Kidney glomerular epithelial cell (primary cell): ENCODE data around the gene ENPEP.
"Not testable (repeated sequence)": the region's sequence is repeated elsewhere in the genome, so short reads cannot be mapped to it uniquely, and the experiment has no call there.

Experiments used
- DNase-seq: peaks from one replicate; lab custom pipeline; 2025; lab: John Stamatoyannopoulos, UW

The ENPEP gene

DNA sequence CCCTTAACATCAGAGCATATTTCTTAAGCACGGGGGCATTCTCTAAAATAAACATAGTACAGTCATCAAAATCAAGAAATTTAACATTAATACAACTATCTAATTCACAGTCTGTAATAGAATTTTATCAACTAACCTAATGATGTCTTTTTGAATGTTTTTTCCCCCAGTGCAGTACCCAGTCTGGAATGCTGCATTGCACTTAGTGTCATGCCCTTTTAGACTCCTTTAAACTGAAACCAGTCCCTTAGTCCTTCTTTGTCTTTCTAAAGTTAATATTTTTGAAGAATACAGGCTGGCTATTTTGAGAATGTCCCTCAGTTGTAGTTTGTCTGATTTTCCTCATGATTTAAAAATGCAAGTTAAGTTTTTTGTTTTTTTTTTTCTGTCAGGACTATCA is 9.5 kb downstream of the ENPEP start:
- DNase-seq = no peak

DNA sequence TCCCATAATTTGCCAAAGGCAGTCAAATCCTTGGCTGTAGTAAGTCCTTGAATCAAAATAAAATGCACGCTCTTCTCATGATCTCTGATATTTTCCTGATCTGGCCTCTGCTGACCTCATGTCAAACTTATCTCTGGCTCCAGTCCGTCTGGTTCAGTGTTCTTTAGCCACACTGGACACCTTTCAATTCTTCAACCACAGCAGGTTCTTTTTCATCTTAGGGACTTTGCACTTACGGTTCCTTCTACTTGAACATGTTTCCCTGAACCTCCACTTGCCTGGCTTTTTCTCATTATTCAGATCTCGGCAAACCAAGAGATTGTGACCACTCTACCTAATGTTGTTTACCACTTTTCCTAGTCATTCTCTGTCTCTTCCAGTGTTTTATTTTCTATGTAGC is 10.3 kb downstream of the ENPEP start:
- no peak for DNase-seq

DNA sequence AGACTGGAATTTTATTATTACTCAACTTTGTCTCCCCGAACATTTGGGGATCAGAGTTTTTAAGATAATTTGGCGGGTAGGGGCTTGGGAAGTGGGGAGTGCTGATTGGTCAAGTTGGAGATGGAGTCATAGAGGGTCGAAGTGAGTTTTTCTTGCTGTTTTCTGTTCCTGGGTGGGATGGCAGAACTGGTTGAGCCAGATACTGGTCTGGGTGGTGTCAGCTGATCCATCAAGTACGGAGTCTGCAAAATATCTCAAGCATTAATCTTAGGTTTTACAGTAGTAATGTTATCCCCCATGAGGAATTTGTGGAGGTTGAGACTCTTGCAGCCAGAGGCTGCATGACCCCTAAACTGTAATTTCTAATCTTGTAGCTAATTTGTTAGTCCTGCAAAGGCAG is 10.9 kb downstream of the ENPEP start:
- DNase-seq = not testable (repeated sequence)

DNA sequence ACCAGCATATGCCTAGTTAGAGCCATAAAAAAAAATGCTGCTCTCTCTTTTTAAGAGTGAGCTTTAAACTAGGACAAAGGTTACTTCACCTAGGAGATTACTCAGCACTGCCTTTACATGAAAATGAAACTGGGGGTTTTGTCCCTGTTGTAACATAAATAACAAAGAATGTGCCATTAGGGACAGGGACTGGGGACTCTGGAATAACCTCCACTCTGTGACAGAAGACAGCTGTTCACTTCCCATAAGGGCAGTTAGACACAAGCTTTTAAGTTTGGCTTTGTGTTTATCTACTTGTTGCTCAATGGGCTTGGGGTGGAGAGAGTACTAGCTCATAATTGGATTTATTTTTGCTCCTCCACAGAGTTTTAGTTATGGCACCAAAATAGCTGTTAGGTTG is 11.9 kb downstream of the ENPEP start:
- no peak for DNase-seq

DNA sequence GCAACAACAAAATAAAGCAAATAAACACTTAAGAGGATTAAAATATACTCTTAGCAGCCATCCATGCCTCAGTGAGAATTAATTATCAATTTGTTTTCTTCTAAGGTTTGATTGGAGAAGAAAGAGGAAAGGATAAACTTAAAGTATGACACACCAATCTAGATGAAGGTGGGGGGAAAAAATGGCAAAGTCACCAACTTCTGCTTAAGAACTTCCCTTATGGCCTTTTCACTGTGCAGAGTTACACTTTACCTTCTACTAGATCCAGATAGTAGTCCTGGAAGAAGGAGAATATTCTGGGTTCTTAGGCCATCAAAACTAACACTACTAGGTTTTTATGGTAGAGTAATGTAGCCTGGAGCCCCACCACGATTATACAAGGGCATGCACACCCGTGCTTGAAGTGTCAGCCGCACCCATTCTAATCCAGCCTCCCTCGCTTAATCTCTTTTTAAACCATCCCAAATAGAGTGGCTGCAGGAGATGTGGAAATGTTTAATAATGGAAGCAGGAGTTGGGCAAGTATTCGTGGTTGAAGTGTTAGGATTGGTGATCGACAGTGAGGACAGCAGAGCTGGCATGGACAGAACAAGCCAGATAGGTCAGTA is 14.1 kb downstream of the ENPEP start:
- DNase-seq = no peak

DNA sequence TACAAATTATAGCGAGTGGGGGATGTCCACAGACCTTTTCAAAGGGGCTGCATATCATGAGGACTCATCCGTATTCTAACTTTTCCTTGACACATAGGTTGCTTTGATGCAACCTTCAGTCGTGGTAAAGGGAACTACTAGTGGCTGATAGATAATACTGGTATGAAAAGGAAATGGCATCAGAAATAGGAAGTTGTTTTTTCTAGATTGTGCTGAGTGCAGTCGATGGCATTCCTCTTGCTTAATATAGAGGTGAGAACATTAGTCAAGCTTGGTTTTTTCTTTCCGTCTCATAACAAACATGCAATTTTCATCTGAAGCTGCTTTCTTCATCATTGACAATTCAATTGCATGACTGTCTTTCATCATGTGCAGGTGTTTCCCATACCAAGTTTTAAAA is 16.6 kb downstream of the ENPEP start:
- DNase-seq = no peak

DNA sequence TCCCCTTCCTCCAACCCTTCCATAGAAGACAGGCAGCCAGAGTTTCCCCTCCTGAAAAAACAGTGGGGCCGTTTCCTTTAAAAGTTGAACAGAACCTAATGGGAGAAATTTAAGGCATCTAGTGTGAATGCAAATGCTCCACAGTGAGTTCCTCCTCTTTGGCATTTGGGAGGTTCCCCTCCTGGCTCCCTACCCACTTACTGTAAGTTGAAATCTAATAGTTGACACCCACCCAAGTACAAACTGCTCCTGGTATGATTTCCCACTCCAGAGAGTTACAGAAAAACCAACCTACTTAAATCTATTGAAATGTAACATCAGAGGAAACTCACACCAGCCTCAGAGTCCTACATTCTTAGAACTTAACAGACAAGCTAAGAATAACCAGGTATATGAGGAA is 17.6 kb downstream of the ENPEP start:
- DNase-seq = no peak

DNA sequence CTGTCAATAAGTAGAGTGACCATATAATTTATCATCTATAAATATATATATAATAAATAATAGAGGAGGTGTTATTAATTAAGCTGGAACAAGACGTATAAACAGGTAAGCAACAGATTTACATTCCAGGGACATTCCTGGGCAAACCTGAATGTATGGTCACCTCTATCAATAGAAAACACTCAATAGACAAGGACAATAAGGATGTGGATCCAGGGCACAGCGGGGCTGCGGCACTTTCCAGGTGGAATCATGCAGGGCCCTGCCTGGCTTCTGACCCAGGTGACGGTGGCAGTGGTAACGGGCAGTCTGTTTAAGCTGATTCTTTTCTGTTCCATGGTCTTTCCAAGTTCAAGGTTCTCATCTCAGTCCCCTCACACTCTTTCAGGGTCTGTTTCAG is 22.5 kb downstream of the ENPEP start:
- no peak for DNase-seq

DNA sequence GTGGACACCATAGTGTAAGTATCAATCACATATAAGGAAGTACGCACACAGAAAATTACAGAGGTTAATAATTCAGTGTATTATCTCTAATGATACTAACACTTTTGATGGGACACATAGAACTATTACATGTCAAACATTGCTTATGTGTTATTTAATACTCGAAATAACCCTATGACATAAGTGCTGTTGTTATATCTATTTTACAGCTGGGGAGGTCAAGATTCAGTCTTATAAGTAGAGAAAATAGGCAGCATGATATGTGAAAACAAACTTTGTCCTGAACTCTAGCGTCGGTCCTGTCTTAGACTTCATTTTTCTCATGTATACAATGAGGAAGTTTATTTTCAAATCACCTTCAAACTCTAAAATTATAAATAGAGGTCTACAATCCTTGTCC is 23.2 kb downstream of the ENPEP start:
- DNase-seq = no peak

DNA sequence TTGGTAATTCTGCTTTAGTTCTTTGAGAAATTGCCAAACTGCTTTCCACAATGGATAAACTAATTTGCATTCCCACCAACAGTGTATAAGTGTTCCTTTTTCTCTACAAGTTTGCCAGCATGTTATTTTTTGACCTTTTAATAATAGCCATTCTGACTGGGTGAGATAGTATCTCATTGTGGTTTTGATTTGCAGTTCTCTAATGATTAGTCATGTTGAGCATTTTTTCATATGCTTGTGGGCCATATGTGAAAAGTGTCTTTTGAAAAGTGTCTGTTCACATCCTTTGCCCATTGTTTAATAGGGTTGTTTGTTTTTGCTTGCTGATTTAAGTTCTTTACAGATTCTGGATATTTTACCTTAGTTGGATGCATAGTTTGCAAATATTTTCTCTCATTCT is 25.9 kb downstream of the ENPEP start:
- DNase-seq = no peak

DNA sequence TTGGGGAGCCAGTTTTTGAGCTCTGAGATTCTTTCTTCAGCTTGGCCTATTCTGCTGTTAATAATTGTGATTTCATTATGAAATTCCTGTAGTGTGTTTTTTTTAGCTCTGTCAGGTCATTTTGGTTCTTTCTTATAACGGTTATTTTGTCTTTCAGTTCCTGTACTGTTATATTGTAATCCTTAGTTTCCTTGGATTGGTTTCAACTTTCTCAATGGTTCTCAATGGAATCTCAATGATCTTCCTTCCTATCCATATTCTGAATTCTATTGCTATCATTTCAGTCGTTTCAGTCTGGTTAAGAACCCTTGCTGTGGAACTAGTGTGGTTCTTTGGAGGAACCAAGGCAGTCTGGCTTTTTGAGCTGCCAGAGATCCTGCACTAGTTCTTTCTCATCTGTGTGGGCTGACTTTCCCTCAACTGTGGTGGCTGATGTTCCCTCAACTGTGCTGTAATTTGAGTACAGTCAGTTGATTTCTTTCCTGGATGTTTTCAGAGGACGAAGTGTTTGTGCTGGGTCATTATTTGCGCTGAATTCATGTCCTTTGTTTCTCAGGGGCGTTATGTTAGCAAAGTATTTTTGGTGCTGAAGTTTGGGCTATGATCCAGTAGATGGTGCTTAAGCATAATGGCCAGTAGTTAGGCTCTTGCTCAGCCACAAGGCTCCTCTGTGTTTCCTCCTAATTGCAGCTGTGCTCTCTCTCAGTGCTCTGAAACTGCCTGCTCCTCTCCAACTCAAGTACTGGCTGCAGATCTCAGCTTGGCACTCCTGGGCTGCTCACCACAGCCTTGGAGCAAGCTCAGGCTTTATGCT is 27.5 kb downstream of the ENPEP start:
- no peak for DNase-seq

DNA sequence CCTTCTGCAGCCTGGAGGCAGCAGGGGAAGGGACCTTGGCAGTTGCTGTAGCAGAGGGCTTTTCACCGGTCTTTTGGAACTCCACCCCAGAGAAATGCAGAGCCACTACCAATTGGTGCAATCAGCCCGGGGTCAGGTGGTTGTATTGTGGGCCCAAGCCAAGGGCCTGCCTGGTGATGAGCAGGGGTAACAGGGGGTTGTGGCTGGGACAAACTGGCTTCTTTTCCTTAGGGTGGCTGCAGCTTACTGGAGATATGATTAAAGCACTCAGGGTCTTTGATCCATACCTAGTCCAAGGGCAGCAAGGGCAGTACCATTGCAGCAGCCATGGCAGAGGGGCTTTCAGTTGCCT is 28.1 kb downstream of the ENPEP start:
- DNase-seq = no peak

DNA sequence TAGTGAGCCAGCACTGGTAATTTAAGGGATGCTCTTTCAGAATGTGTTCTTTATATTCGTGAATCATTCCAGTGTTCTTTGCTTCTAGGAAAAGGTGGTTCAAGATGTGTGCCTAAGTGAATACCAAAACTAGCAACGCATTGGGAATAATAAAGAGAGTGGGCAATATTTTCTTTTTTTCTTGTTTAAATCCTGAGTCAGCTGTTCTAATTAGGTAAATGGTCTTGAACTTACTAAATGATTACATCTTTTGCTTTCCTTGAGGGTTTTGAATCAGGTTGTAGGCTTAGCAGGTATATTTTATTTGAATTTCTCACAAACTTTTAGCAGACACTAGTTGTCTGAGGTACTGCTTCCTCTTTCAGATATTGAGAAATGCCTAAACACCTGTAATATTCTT is 29.5 kb downstream of the ENPEP start:
- DNase-seq = no peak

DNA sequence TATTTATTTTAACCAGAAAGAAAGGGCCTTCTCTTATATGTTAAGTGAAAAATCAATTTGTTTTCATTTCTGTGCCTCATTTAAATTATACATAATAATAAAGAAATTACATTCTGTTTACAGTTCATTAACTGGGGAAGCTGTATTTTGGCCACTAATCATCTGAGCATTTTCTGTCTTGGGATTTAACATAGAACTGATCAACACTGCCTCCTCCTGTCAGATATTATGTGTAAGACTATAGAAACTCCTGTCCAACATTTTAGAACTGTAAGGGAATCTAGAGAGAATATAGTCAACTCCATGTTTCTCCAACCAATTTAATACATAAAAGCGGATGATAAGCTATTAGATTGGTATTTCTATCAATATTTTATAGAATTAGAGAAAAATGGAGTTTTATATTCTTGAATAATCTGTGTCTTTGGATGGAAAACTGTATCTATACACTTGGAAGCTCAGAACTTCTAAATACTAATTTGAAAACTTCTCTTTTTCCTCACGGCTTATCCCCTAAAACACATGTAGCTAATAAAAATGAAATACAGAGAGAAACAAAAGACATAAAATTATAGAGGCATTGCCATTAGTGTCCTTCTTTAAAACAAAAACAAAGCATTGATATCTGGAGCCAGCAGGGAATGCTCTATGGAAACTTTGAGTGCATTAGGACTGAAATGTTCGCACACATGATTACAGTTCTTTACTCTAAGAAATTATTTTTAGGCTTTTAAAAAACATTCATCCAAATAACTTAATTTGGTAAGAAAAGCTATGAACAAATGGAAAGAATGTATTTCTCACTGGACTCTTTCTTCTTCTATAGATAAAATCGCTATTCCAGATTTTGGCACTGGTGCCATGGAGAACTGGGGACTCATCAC is 33.1 kb downstream of the ENPEP start:
- DNase-seq = peak; percentile 63

DNA sequence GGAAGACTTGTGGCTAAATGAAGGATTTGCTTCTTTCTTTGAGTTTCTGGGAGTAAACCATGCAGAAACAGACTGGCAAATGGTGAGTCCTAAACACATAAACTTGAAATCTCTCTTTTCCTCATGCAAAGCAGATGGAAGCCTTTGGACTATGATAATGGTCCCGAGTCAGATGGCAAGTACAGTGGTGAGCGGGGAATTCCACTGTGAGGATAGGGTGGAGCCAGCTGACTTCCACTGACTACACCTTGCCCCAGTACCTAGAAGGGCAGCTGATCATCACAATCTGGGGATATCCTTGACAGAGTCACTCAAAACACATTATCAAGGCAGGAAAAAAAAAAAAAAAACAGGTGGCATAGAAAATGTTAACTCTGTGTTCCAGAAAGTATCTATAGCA is 34.3 kb downstream of the ENPEP start:
- no peak for DNase-seq

DNA sequence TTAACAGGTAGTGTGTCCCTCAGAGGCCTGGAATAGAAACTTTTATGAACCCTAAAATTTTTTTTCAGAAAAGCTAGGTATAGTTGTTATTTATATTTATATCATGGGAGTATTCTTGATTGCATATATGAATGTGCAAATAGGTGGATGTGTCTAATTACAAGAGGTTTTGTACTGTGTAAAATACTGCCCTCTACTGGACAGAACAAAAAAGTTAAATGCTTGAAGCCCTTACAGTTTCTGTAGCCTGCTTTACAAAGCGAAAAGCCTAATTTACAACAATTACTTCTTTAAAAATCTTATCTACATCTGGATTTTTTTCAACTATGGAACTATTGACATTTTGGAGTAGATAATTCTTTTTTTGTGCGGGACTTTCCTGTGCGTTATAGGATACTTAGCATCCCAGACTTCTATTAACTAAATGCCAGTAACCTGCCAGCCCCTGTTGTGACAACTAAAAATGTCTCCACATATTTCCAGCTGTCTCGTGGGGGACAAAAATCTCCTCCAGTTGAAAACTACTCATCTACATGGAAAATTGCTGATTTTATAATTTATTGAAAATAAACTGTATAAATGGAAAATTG is 35.1 kb downstream of the ENPEP start:
- DNase-seq = peak; percentile 58

DNA sequence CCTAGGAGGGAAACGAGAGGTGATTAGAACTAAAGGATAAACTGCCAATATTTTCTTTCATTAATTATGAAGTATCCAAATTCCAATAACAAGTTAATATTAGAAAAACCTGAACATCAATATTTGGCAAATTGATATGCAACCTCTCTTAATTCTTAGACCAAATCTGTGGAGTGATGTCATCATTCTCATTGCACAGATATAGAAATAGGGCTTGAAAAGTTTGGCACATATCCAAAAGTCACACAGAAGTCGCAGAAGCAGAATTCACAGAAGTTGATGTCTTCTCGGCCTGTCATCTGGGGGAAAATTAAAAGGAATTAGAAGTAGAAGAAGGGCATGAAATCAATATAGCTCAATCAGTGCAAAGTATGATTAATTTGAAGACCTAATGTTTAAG is 36.9 kb downstream of the ENPEP start:
- DNase-seq = no peak

DNA sequence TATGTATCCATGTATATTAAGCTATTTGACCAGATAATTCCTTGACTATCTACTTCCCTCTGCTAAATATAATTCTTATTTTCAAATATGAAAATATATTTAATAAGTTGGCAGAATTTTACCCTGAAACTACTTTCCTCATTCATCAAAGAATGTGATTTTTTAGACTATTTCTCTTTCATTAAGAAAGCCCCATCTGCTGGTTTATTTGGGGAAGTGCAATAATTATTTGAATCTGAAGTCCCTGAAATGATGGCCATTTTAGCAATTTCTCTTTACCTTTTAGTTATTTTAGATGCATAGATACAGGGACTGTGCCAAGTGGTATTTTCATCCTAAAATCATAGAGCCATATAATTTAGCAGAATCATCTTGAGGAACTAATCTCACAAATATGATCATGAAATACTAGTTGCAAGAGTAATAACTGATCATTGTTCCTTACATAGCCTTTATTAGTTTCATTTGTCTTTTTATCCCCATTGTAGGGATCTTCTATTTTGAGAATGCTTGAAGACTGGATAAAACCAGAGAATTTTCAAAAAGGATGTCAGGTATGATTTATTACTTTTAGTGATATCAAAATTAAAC is 39.0 kb downstream of the ENPEP start:
- peak; percentile 50 for DNase-seq

DNA sequence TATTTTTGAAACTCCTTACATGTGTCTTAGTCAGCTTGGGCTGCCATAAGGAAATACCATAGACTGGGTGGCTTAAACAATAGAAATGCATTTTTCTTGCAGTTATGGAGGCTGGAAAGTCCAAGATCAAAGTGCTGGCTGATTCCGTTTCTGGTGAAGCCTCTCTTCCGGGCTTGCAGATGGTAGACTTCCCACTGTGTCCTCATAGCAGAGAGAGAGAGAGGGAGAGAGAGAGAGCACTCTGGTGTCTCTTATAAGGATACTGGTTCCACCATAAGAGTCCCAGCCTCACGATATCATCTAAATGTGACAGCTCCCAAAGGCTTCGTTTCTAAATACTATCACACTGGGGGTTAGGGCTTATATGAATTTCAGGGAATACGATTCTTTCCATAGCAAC is 39.7 kb downstream of the ENPEP start:
- DNase-seq = no peak

DNA sequence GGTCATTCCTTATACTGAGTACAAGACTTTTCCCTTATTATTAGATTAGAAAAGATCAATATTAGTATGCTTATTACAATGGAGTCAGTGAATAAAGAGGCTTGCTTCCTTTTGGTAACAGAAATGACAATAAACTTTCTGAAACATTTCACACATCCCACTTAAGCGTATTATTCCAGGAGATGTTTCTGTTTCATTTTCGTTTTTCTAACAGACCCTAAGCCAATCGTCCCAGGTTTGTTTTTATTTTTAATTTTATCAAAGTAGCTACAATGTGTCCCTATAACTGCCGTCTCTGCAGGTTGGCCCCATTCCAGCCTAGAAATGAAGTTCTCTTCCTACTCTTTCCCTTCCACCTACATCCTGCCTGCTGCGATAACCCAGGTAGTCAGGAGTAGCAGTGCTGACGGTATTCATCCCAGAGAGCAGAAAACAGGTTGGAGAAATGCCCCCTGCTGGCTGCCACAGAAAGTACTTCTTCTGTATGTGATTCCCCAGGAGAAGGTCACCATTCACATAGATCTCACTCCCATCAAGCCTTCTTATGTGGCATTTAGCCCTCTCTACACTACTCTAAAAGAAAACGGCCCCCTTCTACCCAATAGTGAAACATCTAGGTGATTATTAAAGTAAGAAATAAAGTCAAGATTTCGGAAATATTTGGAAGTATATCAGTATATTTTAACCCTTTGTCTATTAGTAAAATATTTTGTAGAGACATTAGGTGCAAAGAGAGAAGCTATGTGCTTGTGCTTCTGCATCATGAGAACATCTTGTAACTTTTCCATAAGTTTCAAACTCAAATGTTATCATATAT is 40.4 kb downstream of the ENPEP start:
- peak; percentile 79 for DNase-seq

DNA sequence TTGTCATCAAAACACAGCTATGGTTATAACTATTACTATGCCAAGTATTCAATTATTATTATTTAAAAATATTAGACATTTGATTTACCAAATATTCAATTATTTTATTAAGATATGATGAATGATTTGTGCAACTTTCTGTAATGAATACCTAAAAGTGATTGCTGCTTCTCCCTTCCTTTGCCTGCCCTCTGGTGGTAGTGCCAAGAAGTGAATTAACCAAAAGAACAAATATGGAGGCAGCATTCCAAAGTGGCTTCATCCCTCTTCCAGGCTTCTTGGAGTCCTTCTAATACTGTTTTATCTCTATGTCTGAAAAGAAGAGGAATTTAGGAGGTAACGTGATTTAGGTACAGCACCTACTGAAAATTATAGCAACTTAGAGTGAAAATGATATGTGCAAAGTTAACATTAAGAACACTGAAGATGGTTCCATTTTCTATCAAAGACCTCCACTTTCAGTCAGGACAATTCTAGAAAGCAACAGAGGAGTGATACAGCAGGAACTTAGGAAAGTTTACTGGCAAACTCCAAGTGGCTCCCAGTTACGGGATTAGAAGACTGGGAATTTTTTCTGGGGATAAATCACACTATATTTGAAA is 43.0 kb downstream of the ENPEP start:
- peak; percentile 1 for DNase-seq
